K562 (cell line): ENCODE results near the gene SH3BP5. TPM values are rescaled to one million over a fixed set of nuclear protein-coding genes. Genes with fewer than 3 reads are reported as not detected.

Source experiments
- ARID3B ChIP-seq: fragments of 250-450 bp; sonication (Bioruptor Pico); IDR thresholded peaks from 2 replicates; pipeline ENCODE4 v1.4.0; 2020; ENCODE audit warnings: borderline replicate concordance
- BCOR ChIP-seq: fragments of 450-650 bp; IDR thresholded peaks from 2 replicates; pipeline ENCODE4 v1.6.1; 2016
- CEBPB ChIP-seq: fragments of 450-650 bp; IDR thresholded peaks from 2 replicates; pipeline ENCODE4 v1.6.1; 2016; ENCODE audit warnings: missing genetic modification characterization, missing compliant biosample characterization
- CHD4 ChIP-seq: fragments of 200-600 bp; sonication (generic); IDR thresholded peaks from 3 replicates; pipeline ENCODE4 v1.6.1; 2012; ENCODE audit warnings: low read depth, mild to moderate bottlenecking, mixed read lengths, low read length, inconsistent platforms; ENCODE audit not compliant: insufficient read depth, insufficient replicate concordance, poor library complexity, severe bottlenecking
- CXXC5 ChIP-seq: fragments of 250-450 bp; sonication (Bioruptor Pico); IDR thresholded peaks from 2 replicates; pipeline ENCODE4 v1.8.0; 2022; ENCODE audit warnings: inconsistent platforms, mild to moderate bottlenecking, moderate library complexity
- DMBX1 ChIP-seq: fragments of 250-450 bp; sonication (Bioruptor Pico); IDR thresholded peaks from 2 replicates; pipeline ENCODE4 v1.8.0; 2022; ENCODE audit warnings: inconsistent platforms, mild to moderate bottlenecking, moderate library complexity, borderline replicate concordance
- GATAD2B ChIP-seq: fragments of 450-650 bp; IDR thresholded peaks from 2 replicates; pipeline ENCODE4 v1.6.1; 2017; ENCODE audit warnings: mild to moderate bottlenecking, borderline replicate concordance
- HDAC8 ChIP-seq: fragments of 450-650 bp; IDR thresholded peaks from 2 replicates; pipeline ENCODE4 v1.6.1; 2016; ENCODE audit warnings: mild to moderate bottlenecking, missing genetic modification characterization, moderate library complexity, missing compliant biosample characterization
- IRF9 ChIP-seq: fragments of 450-650 bp; IDR thresholded peaks from 2 replicates; pipeline ENCODE4 v1.6.1; 2016; ENCODE audit warnings: missing biosample characterization, missing genetic modification characterization
- KDM5B ChIP-seq: fragments of 200-600 bp; sonication (generic); IDR thresholded peaks from 2 replicates; pipeline ENCODE4 v1.6.1; 2012; ENCODE audit warnings: low read depth, mild to moderate bottlenecking, moderate library complexity, low read length, control low read depth, inconsistent platforms; ENCODE audit not compliant: insufficient replicate concordance
- MIER1 ChIP-seq: fragments of 450-650 bp; IDR thresholded peaks from 2 replicates; pipeline ENCODE4 v1.6.1; 2016; ENCODE audit warnings: antibody characterized with exemption, mild to moderate bottlenecking, low read depth
- MYC ChIP-seq, 2 experiments: fragments of 250-450 bp in 1 of 2; sonication (Bioruptor Pico) in 1 of 2; IDR thresholded peaks; 2 replicates each; pipeline versions ENCODE4 v1.5.1 to v1.6.1; 2012 to 2021; ENCODE audit warnings: low read depth in 2 of 2, borderline replicate concordance in 1 of 2, improper control_type of control experiment in 1 of 2, low read length in 1 of 2, mild to moderate bottlenecking in 1 of 2, moderate library complexity in 1 of 2
- NCOA4 ChIP-seq: fragments of 450-650 bp; IDR thresholded peaks from 2 replicates; pipeline ENCODE4 v1.6.1; 2018; ENCODE audit warnings: mild to moderate bottlenecking; ENCODE audit not compliant: partially characterized antibody
- NR0B1 ChIP-seq: fragments of 450-650 bp; IDR thresholded peaks from one replicate; pipeline ENCODE4 v1.6.1; 2018; ENCODE audit warnings: mild to moderate bottlenecking, moderate library complexity; ENCODE audit not compliant: partially characterized antibody
- PKNOX1 ChIP-seq: fragments of 450-650 bp; IDR thresholded peaks from 2 replicates; pipeline ENCODE4 v1.6.1; 2016
- RBFOX2 ChIP-seq: fragments of 200-400 bp; formaldehyde crosslinking; IDR thresholded peaks from 2 replicates; pipeline ENCODE4 v1.6.1; 2017; ENCODE audit warnings: low read depth, mild to moderate bottlenecking, low read length, moderate library complexity
- TEAD2 ChIP-seq: fragments of 450-650 bp; IDR thresholded peaks from 2 replicates; pipeline ENCODE4 v1.6.1; 2016; ENCODE audit warnings: missing genetic modification characterization, control low read depth, missing compliant biosample characterization
- ZNF121 ChIP-seq: sonication (generic); formaldehyde crosslinking; conservative IDR thresholded peaks from 2 replicates; pipeline ENCODE4 v1.8.0; 2022; ENCODE audit warnings: missing genetic modification reagents
- ZNF232 ChIP-seq: sonication (generic); formaldehyde crosslinking; IDR thresholded peaks from 2 replicates; pipeline ENCODE4 v1.8.0; 2022; ENCODE audit warnings: mild to moderate bottlenecking, missing genetic modification reagents
- ZNF79 ChIP-seq: fragments of 250-450 bp; sonication (Bioruptor Pico); IDR thresholded peaks from 2 replicates; pipeline ENCODE4 v1.4.0; 2020; ENCODE audit warnings: low read depth, mild to moderate bottlenecking, moderate library complexity
- ZNF830 ChIP-seq: fragments of 250-450 bp; sonication (Bioruptor Pico); IDR thresholded peaks from 2 replicates; pipeline ENCODE4 v1.5.0; 2021; ENCODE audit warnings: mild to moderate bottlenecking
- ZSCAN32 ChIP-seq: fragments of 450-650 bp; formaldehyde crosslinking; IDR thresholded peaks from 2 replicates; pipeline ENCODE4 v1.4.0; 2020; ENCODE audit warnings: mild to moderate bottlenecking, moderate library complexity
- polyA plus RNA-seq, 8 experiments: library from polyadenylated mRNA; depleted of rRNA in 4 of 8; stranded (reverse) in 5 of 8; unstranded in 3 of 8; fragments of >200 nt; fragmentation: Nextera tagmentation in 2 of 8; fragmentation: Illumina TruSeq in 1 of 8; extraction: Ambion mirVana in 2 of 8; extraction: Trizol in 1 of 8; gene quantifications; 2 replicates each; pipeline versions ENCODE4 v1.2.1 to v1.2.3, GENCODE V29; 2011 to 2014; ENCODE audit warnings: inconsistent platforms in 1 of 8, missing spikeins in 1 of 8
- total RNA-seq, 7 experiments: library from RNA; depleted of rRNA in 6 of 7; stranded (reverse); fragments of >200 nt in 6 of 7; fragmentation: Illumina TruSeq in 2 of 7; extraction: Trizol in 2 of 7; gene quantifications; 2 replicates each; pipeline versions ENCODE4 v1.2.1 to v1.2.3, GENCODE V29; 2011 to 2021; ENCODE audit warnings: low replicate concordance in 1 of 7
- TF ChIP-seq, protein P1 (sequence below): conservative IDR thresholded peaks from 2 replicates; pipeline ENCODE4 v1.6.1; 2011; ENCODE audit warnings: low read depth, mild to moderate bottlenecking, low read length; ENCODE audit not compliant: control insufficient read depth

Gene SH3BP5
- total and polyA plus RNA-seq, 9 of the 15 experiments (the other 6 are each of a cell fraction or from before 2014, with no cell fraction given): 2.9 to 29.0 (median 14.9) TPM

- TF ChIP-seq CHD4: no peak
- TF ChIP-seq ARID3B: no peak
- no peak for TF ChIP-seq NR0B1
- no peak for TF ChIP-seq RBFOX2
- TF ChIP-seq ZNF232 (CRISPR knock-in tag): no peak
- peak; percentile 98 for TF ChIP-seq TEAD2 (tag)
- TF ChIP-seq, protein P1, sequence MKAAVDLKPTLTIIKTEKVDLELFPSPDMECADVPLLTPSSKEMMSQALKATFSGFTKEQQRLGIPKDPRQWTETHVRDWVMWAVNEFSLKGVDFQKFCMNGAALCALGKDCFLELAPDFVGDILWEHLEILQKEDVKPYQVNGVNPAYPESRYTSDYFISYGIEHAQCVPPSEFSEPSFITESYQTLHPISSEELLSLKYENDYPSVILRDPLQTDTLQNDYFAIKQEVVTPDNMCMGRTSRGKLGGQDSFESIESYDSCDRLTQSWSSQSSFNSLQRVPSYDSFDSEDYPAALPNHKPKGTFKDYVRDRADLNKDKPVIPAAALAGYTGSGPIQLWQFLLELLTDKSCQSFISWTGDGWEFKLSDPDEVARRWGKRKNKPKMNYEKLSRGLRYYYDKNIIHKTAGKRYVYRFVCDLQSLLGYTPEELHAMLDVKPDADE: no peak
- peak; percentile 84 for TF ChIP-seq GATAD2B
- no peak for TF ChIP-seq CEBPB (tag)
- TF ChIP-seq DMBX1 (CRISPR knock-in tag): peak; percentile 92
- TF ChIP-seq ZNF830 (CRISPR knock-in tag): no peak
- TF ChIP-seq PKNOX1: peak; percentile 91
- TF ChIP-seq ZSCAN32 (CRISPR knock-in tag): no peak
- TF ChIP-seq ZNF121 (CRISPR knock-in tag): no peak
- no peak for TF ChIP-seq NCOA4
- no peak for TF ChIP-seq IRF9 (tag)
- TF ChIP-seq ZNF79 (CRISPR knock-in tag): no peak
- TF ChIP-seq CXXC5 (CRISPR knock-in tag): peak; percentile 75
- TF ChIP-seq HDAC8 (tag): no peak
- TF ChIP-seq KDM5B: no peak
- TF ChIP-seq MIER1: no peak
- TF ChIP-seq MYC (IDR thresholded peaks at IDR 0.05; ENCODE audit: low read depth, low read length): peak; percentile 77
- 0 out of 2 replicates have a peak, but pooled peaks have one; percentile 46 for TF ChIP-seq MYC (CRISPR knock-in tag; IDR thresholded peaks at IDR 0.05; ENCODE audit: borderline replicate concordance, low read depth)
- TF ChIP-seq BCOR: peak; percentile 59; the same call in 1 of the 2 replicates
Observed at GRCh38 chr3:15305359-15305844, 27.0 kb downstream of the SH3BP5 start (continued).
